Suprapubic skin (tissue), 4 donors: Measurements from ENCODE around the gene IL19. TPM values are rescaled to one million over a fixed set of nuclear protein-coding genes. Genes with fewer than 3 reads are reported as not detected.

Experiments
- DNase-seq, 2 donors: peaks; one replicate each; pipeline ENCODE4 v3.0.0-alpha.2; 2019; ENCODE audit warnings: low spot score in 2 of 2
- H3K27ac ChIP-seq: fragments of 200-600 bp; sonication (generic); one replicate; pipeline ENCODE4 v1.5.1; 2019
- H3K27me3 ChIP-seq: fragments of 200-600 bp; sonication (generic); one replicate; pipeline ENCODE4 v1.5.1; 2019
- H3K36me3 ChIP-seq: fragments of 200-600 bp; sonication (generic); one replicate; pipeline ENCODE4 v1.5.1; 2019
- H3K4me1 ChIP-seq: fragments of 200-600 bp; sonication (generic); one replicate; pipeline ENCODE4 v1.5.1; 2019
- H3K4me3 ChIP-seq: fragments of 200-600 bp; sonication (generic); one replicate; pipeline ENCODE4 v1.5.1; 2019; ENCODE audit warnings: mild to moderate bottlenecking
- H3K9me3 ChIP-seq: fragments of 200-600 bp; sonication (generic); one replicate; pipeline ENCODE4 v1.5.1; 2019
- CTCF ChIP-seq, 2 donors: fragments of 200-600 bp in 1 of 2; fragments of 450-650 bp in 1 of 2; sonication (generic) in 1 of 2; IDR thresholded peaks; one replicate each; pipeline ENCODE4 v1.5.1; 2016 to 2019; ENCODE audit warnings: antibody characterized with exemption in 2 of 2, mild to moderate bottlenecking in 1 of 2, moderate library complexity in 1 of 2
- EP300 ChIP-seq: sonication (generic); formaldehyde crosslinking; IDR thresholded peaks from one replicate; pipeline ENCODE4 v1.6.1; 2017; ENCODE audit warnings: antibody characterized with exemption
- POLR2A ChIP-seq, 2 donors: fragments of 450-650 bp; IDR thresholded peaks; one replicate each; pipeline ENCODE4 v1.6.1; 2017; ENCODE audit warnings: antibody characterized with exemption in 2 of 2, mild to moderate bottlenecking in 2 of 2, moderate library complexity in 2 of 2
- POLR2AphosphoS5 ChIP-seq, 3 donors: sonication (generic); formaldehyde crosslinking; IDR thresholded peaks; one replicate each; pipeline ENCODE4 v1.6.1; 2017; ENCODE audit warnings: antibody characterized with exemption in 3 of 3
- WGBS: methylation state at CpG from one replicate; pipeline ENCODE4 v1.1.5; 2018; 5-methylcytosine and 5-hydroxymethylcytosine counted together
- total RNA-seq, 4 donors: library from RNA; depleted of rRNA; stranded (reverse); fragments of >200 nt; gene quantifications; one replicate each; pipeline ENCODE4 v1.1.0, GENCODE V29; 2016

Gene IL19
- total RNA-seq, 4 donors from 2014 or later: not detected

DNA sequence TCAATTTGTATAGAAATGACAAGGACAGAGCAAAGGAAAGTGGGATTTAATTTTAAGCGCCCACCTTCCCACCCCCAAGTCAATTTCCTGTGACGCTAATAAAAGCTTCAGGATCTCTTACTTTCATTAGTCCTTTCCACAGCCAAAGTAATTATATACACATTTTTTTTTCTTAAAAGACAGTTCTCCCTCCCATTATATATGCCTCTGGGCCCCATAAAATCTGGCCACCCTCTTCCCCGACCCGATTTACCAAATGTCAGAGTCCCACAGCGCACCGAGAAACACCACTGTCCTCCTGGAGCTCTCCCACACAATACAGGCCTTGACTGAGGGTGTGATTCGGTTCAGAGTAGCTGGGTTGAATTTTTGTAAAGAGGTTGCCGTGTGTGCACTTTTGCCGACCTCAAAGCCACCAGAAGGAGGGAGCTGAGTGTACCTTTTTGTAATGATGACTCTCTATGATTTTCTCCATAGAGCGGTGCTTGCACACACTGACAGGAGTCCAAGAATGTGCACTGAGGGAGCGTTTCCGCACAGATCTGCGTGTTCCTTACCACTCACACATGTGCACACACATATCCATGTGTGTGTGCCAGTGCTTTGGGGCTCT lies 27.9 kb downstream of the IL19 start:
- H3K4me3 ChIP-seq: no peak overlapping the region
- no peak overlapping the region for H3K27ac ChIP-seq
- 76% methylated on average over 13 of the region's 13 CpGs for WGBS
- TF ChIP-seq POLR2AphosphoS5 (IDR thresholded peaks at IDR 0.05): no peak
- DNase-seq: no peak
- H3K4me1 ChIP-seq: no peaks in the 10 kb centered on the region
- H3K27me3 ChIP-seq: no peaks in the 10 kb centered on the region
- H3K9me3 ChIP-seq: no peaks in the 10 kb centered on the region
- H3K36me3 ChIP-seq: no peaks in the 10 kb centered on the region

DNA sequence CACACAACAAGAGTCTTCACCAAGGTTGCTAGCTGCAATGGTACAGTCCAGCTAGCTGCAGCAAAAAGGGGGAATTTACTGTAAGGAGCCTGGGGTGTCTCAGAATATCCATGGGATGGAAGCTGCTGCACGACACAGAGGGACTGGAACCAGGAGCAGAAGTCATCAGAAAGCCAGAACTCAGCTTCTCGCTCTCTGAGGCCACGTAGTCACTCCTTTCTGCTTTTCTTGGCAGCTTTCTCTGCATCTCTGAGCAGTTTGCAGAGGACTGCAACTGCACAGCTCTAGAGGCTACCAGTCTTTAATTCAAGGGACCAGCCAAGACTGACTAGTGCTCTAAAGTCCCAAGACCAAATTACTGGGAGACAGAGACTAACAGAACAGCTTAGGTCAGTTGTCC lies 28.7 kb downstream of the IL19 start:
- no peaks in the 10 kb centered on the region for H3K9me3 ChIP-seq
- WGBS: 82% methylated on average over 3 of the region's 3 CpGs
- H3K27ac ChIP-seq: no peak overlapping the region
- no peaks in the 10 kb centered on the region for H3K27me3 ChIP-seq
- no peak for TF ChIP-seq POLR2A (IDR thresholded peaks at IDR 0.05)
- TF ChIP-seq POLR2AphosphoS5 (IDR thresholded peaks at IDR 0.05): no peak
- TF ChIP-seq EP300: no peak
- TF ChIP-seq CTCF (IDR thresholded peaks at IDR 0.05): no peak
- no peak overlapping the region for H3K4me3 ChIP-seq
- H3K36me3 ChIP-seq: no peaks in the 10 kb centered on the region
- H3K4me1 ChIP-seq: no peaks in the 10 kb centered on the region
- DNase-seq: no peak

DNA sequence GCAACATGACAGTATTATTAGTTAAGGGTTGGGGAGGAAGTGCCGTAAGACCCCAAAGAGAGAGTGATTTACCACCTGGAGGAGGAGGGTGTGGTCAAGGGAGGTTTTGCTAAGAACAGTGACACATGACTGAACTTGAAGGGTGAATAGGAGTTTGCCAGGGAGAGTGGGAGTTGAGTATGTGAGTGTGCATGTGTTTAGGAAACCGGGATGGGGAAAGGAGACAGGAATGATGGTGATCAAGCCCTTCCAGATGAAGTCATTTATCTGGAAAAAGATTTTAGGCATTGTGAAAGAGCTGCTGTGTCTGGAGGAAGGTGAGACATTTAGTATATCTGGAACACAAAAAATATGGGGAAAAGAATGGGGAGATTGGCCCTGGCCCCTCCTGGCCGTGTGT lies 29.8 kb downstream of the IL19 start:
- Histone ChIP-seq H3K27me3 (no peaks in the 10 kb centered on the region), H3K4me3 (no peak overlapping the region), H3K27ac (no peak overlapping the region), H3K9me3 (no peaks in the 10 kb centered on the region), H3K36me3 (no peaks in the 10 kb centered on the region), H3K4me1 (no peaks in the 10 kb centered on the region)
- TF ChIP-seq EP300 (no peak), POLR2A (IDR thresholded peaks at IDR 0.05) (no peak), POLR2AphosphoS5 (IDR thresholded peaks at IDR 0.05) (no peak), CTCF (IDR thresholded peaks at IDR 0.05) (no peak)
- no peak for DNase-seq
- WGBS: 49% methylated on average over 3 of the region's 3 CpGs

GRCh38 chr1:206800891-206801290 lies 30.3 kb downstream of the IL19 start:
- 91% methylated on average over 3 of the region's 3 CpGs for WGBS
- no peak for DNase-seq
- H3K27ac ChIP-seq: no peak overlapping the region

DNA sequence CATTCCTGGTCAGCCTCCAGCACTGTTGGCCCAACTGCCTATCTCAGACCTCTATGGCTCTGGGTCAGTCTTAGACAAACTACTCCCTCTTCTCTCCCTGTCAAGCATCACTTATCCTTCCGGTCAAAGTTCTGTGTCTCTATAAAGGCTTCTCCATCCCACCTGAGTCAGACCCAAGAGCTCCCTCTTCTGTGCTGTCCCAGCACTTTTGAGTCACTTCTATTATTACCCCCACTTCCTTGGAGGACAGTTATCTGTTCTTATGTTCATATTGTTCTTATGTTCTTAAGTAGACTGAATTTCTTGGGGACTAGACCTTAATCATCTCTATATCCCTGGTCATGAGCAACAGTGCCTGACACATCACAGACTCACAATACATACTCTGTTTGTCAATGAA lies 30.9 kb downstream of the IL19 start:
- Histone ChIP-seq H3K9me3 (no peaks in the 10 kb centered on the region), H3K27ac (no peak overlapping the region), H3K4me3 (no peak overlapping the region), H3K27me3 (no peaks in the 10 kb centered on the region), H3K4me1 (no peaks in the 10 kb centered on the region), H3K36me3 (no peaks in the 10 kb centered on the region)
- TF ChIP-seq CTCF (IDR thresholded peaks at IDR 0.05): no peak
- TF ChIP-seq POLR2AphosphoS5 (IDR thresholded peaks at IDR 0.05): no peak
- no peak for TF ChIP-seq POLR2A (IDR thresholded peaks at IDR 0.05)
- TF ChIP-seq EP300: no peak
- 96% methylated on average over 1 of the region's 1 CpG for WGBS
- DNase-seq: no peak

More at GRCh38 chr1:206800891-206801290, 30.3 kb downstream of the IL19 start:
- Histone ChIP-seq H3K27me3 (no peaks in the 10 kb centered on the region), H3K9me3 (no peaks in the 10 kb centered on the region), H3K4me1 (no peaks in the 10 kb centered on the region), H3K36me3 (no peaks in the 10 kb centered on the region), H3K4me3 (no peak overlapping the region)
- TF ChIP-seq POLR2A (IDR thresholded peaks at IDR 0.05) (no peak), EP300 (no peak), CTCF (IDR thresholded peaks at IDR 0.05) (no peak), POLR2AphosphoS5 (IDR thresholded peaks at IDR 0.05) (no peak)

- 87% methylated on average over 4 of the region's 4 CpGs for WGBS
- no peaks in the 10 kb centered on the region for H3K36me3 ChIP-seq
- TF ChIP-seq CTCF (IDR thresholded peaks at IDR 0.05) (no peak), POLR2A (IDR thresholded peaks at IDR 0.05) (no peak), EP300 (no peak), POLR2AphosphoS5 (IDR thresholded peaks at IDR 0.05) (no peak)
- H3K4me1 ChIP-seq: no peaks in the 10 kb centered on the region
- H3K27me3 ChIP-seq: no peaks in the 10 kb centered on the region
- DNase-seq: no peak
- no peak overlapping the region for H3K4me3 ChIP-seq
- H3K9me3 ChIP-seq: no peaks in the 10 kb centered on the region
- H3K27ac ChIP-seq: no peak overlapping the region
Measured at GRCh38 chr1:206802401-206802800, 31.8 kb downstream of the IL19 start.
